Psoas muscle (tissue), 8 donors: Measurements from ENCODE around the gene DCX. TPM values are rescaled to one million over a fixed set of nuclear protein-coding genes. Genes with fewer than 3 reads are reported as not detected.

Experiments
- ATAC-seq, 4 donors: fragments of 200-7000 bp; cut with Tn5 transposase; one replicate each; pipeline ENCODE4 v1.9.1; 2020; ENCODE audit warnings: moderate library complexity in 3 of 4, mild to moderate bottlenecking in 2 of 4
- DNase-seq, 2 donors: peaks; one replicate each; pipeline ENCODE4 v3.0.0-alpha.2; 2020
- H3K27ac ChIP-seq: fragments of 200-600 bp; one replicate; pipeline ENCODE4 v1.8.0; 2022
- H3K27me3 ChIP-seq, 3 donors: fragments of 200-600 bp in 1 of 3; one replicate each; pipeline versions ENCODE4 v1.6.1 to v1.8.0; 2013 to 2022; ENCODE audit warnings: low read length in 2 of 3, mild to moderate bottlenecking in 2 of 3, moderate library complexity in 1 of 3; ENCODE audit not compliant: insufficient read depth in 3 of 3
- H3K36me3 ChIP-seq, 2 donors: fragments of 200-600 bp in 1 of 2; one replicate each; pipeline versions ENCODE4 v1.6.1 to v1.8.0; 2013 to 2022; ENCODE audit warnings: low read depth in 1 of 2, mild to moderate bottlenecking in 1 of 2, moderate library complexity in 1 of 2; ENCODE audit not compliant: insufficient read depth in 1 of 2
- H3K4me1 ChIP-seq: fragments of 200-600 bp; one replicate; pipeline ENCODE4 v1.8.0; 2022
- H3K4me3 ChIP-seq: fragments of 200-600 bp; one replicate; pipeline ENCODE4 v1.8.0; 2022; ENCODE audit warnings: mild to moderate bottlenecking
- H3K9me3 ChIP-seq: fragments of 200-600 bp; one replicate; pipeline ENCODE4 v1.8.0; 2022
- WGBS, 3 donors: extraction: QIAGEN DNeasy Blood & Tissue Kit; methylation state at CpG; one replicate each; pipeline versions ENCODE4 v1.1.6 to v1.1.7; 2013; 5-methylcytosine and 5-hydroxymethylcytosine counted together
- intact Hi-C, 2 donors: fragments of 100-400 bp; cut with DNase I; formaldehyde crosslinking; loops; one replicate each; pipeline versions ENCODE4 v1.11.0 to v1.14.2; 2022
- polyA plus RNA-seq, 3 donors: library from polyadenylated mRNA; stranded (reverse); fragments of 200-250 nt; gene quantifications; one replicate each; pipeline ENCODE4 v1.2.3, GENCODE V29; 2013
- total RNA-seq, 4 donors: library from RNA; stranded (reverse); fragmentation: NEBNext Ultra II Directional in 2 of 4; extraction: Animal tissue kit (Norgen Biotek cat#: 25700) in 2 of 4; gene quantifications; one replicate each; pipeline versions ENCODE4 v1.2.1 to v1.2.4, GENCODE V29; 2021 to 2023
- TF ChIP-seq, protein P1 (sequence below): fragments of 200-600 bp; IDR thresholded peaks from one replicate; pipeline ENCODE4 v1.8.0; 2022; ENCODE audit warnings: antibody characterized with exemption
- donor health status: healthy with polysubstance abuse.
- donor health status: DM: no; HTN: no; CAD: no; lungs with moderate emphysema.
- donor health status: Bipolar disorder and iron deficiency.
- donor health status: healthy.
- donor health status: DM: yes; HTN: yes; CAD: no.
- donor health status: DM: no; HTN: no; CAD: no.
- donor health status: DM: no; HTN: no; CAD: no.
- donor health status: DM: yes; HTN: yes; CAD: no.

DCX gene
- total and polyA plus RNA-seq, 7 donors = under 0.01 TPM; not detected in 6

DNA sequence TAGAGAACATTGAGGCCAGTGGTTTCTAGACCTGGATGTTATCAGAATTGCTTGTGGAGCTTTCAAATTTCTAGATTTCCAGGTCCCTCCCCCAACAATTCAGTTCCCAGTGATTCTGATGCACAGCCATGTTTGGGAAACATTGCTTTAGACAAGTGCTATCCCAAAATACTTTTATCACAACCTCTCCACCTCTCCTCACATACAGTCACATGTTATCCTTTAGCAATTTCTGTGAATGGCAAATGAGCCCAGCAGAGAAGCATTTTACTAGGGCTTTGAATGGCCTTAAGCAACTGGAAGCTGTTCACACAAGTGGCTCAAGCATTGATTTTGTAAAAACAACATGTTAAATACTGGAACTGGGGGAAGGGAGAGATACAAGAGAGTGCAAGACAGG, 29.7 kb downstream of the DCX start:
- TF ChIP-seq, protein P1, sequence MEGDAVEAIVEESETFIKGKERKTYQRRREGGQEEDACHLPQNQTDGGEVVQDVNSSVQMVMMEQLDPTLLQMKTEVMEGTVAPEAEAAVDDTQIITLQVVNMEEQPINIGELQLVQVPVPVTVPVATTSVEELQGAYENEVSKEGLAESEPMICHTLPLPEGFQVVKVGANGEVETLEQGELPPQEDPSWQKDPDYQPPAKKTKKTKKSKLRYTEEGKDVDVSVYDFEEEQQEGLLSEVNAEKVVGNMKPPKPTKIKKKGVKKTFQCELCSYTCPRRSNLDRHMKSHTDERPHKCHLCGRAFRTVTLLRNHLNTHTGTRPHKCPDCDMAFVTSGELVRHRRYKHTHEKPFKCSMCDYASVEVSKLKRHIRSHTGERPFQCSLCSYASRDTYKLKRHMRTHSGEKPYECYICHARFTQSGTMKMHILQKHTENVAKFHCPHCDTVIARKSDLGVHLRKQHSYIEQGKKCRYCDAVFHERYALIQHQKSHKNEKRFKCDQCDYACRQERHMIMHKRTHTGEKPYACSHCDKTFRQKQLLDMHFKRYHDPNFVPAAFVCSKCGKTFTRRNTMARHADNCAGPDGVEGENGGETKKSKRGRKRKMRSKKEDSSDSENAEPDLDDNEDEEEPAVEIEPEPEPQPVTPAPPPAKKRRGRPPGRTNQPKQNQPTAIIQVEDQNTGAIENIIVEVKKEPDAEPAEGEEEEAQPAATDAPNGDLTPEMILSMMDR = no peak
- no peaks in the 10 kb centered on the region for H3K4me1 ChIP-seq
- intact Hi-C loops = no loop called here
- H3K27ac ChIP-seq = no peak overlapping the region
- no peaks in the 10 kb centered on the region for H3K9me3 ChIP-seq
- peaks cover 0 to 6% (median 0%) of the 10 kb centered on the region in 3 donors for H3K27me3 ChIP-seq
- no peak for ATAC-seq
- no peak overlapping the region for H3K4me3 ChIP-seq
- no peak for DNase-seq
- H3K36me3 ChIP-seq = no peaks in the 10 kb centered on the region

DNA sequence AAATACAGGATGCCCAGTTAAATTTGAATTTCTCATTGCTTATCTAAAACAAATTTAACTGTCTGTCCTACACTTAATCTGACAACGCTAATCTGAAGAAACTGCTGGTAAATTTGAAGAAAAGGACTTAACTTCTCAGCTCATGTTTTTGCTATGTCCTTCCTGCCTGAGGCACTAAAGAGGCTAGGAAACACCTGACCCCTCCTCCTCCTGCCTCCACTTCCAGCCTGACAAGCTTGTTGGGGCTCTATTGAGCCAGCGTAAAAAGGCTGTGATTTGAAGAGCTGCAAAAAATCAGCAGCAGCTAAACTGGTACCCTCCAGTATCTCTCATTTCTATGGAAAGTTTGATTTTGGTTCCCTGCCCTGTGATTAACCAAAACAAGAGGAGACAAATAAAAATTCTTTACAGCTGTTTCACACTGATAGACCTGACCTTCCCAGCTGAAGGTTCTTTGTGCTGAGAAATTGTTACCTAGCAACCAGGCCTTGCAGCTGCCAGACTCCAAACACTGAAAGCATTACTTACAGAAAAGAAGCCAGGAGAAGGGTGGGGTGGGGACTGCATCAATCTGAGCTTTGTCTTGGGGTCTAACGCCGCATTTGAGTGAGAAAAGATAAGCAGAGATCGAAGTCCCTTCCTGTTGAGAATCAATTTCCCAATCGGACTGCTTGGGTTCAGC, 35.0 kb downstream of the DCX start:
- TF ChIP-seq, protein P1 = no peak
- DNase-seq = no peak
- ATAC-seq = no peak
- Histone ChIP-seq H3K9me3 (no peaks in the 10 kb centered on the region), H3K36me3 (no peaks in the 10 kb centered on the region), H3K4me3 (no peak overlapping the region), H3K4me1 (no peaks in the 10 kb centered on the region), H3K27ac (no peak overlapping the region), H3K27me3 (peaks cover 0 to 27% (median 0%) of the 10 kb centered on the region in 3 donors)
- intact Hi-C loops = no loop called here
- 33 to 38% (median 37%) methylated on average over 6 of the region's 6 CpGs for WGBS, 3 donors

DNA sequence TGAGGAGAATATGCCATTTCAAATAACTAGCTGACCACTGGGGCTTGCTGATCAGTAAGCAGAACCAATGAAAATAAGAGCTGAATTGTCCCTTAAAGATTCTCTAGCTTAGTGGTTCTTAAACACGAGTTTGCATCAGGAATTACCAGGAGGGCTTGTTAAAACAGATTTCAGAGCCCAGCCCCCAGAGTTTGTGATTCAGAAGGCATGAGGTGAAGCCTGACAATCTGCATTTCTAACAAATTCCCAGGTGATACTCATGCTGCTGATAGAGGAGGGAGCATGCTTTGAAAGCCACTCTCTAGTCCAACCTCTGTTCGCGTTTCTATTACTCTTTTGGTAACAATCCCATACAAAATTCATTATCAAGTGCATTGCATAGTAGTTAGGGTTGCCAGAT, 35.5 kb downstream of the DCX start:
- Histone ChIP-seq H3K36me3 (no peaks in the 10 kb centered on the region), H3K27ac (no peak overlapping the region), H3K4me1 (no peaks in the 10 kb centered on the region), H3K4me3 (no peak overlapping the region), H3K27me3 (peaks cover 0 to 29% (median 0%) of the 10 kb centered on the region in 3 donors), H3K9me3 (no peaks in the 10 kb centered on the region)
- ATAC-seq (no peak), DNase-seq (no peak)
- intact Hi-C loops = no loop called here
- TF ChIP-seq, protein P1 = no peak
- WGBS, 3 donors = 24 to 54% (median 40%) methylated on average over 3 of the region's 3 CpGs

DNA sequence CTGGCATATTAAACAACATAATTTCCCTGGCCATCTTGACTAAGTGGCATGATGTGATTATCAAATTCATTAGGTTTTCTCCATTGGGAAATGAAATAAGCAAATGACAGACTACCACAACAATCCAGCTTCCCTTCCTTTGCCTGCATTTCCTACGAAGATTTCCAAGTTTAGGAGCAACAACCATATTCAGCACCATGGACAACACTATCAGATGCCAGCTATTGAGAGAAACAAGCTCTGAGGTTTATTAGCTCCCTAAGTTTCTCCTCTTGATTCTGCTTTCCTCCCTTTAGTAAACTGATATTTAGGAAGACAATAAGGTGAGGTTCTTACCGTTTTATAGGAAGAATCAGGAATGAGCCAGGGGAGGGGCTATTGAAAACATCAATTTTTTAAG, 36.2 kb downstream of the DCX start:
- Histone ChIP-seq H3K36me3 (no peaks in the 10 kb centered on the region), H3K9me3 (no peaks in the 10 kb centered on the region), H3K27ac (no peak overlapping the region), H3K4me1 (no peaks in the 10 kb centered on the region), H3K27me3 (peaks cover 0 to 35% (median 0%) of the 10 kb centered on the region in 3 donors), H3K4me3 (no peak overlapping the region)
- TF ChIP-seq, protein P1 = no peak
- DNase-seq (no peak), ATAC-seq (no peak)
- intact Hi-C loops = no loop called here
- 10 to 26% (median 18%) methylated on average over 2 of the region's 2 CpGs for WGBS, 3 donors

DNA sequence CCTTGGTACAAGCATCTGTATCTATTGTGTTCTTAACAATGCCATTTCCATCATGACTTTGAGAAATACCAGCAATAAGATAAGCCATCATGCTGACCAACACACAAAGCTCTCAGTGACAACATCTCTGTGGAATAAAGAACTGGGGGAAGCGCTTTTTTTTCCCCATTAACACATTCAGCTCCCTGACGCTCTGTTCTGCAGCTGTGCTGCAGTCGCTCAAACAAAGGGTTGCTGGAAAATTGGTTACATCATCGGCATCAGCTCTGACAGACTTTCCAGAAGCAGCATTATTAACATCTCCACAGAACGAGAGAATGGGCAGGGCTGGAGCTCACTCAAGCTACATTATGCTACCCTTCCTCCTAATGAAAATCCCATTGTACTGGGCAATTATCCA, 39.9 kb downstream of the DCX start:
- Histone ChIP-seq H3K27ac (no peak overlapping the region), H3K36me3 (no peaks in the 10 kb centered on the region), H3K4me1 (no peaks in the 10 kb centered on the region), H3K9me3 (no peaks in the 10 kb centered on the region), H3K27me3 (peaks cover 0 to 37% (median 0%) of the 10 kb centered on the region in 3 donors), H3K4me3 (no peak overlapping the region)
- ATAC-seq (no peak), DNase-seq (no peak)
- WGBS, 3 donors = 15 to 28% (median 21%) methylated on average over 5 of the region's 5 CpGs
- TF ChIP-seq, protein P1 = no peak
- intact Hi-C loops = no loop called here
